Osteoblast (primary cell): ENCODE measurements around the gene ERBIN. TPM values are rescaled to one million over a fixed set of nuclear protein-coding genes. Genes with fewer than 3 reads are reported as not detected.

Experiments
- DNase-seq: peaks from one replicate; pipeline ENCODE4 v3.0.0; 2011; ENCODE audit warnings: low spot score, mixed read lengths; ENCODE audit not compliant: insufficient read length; ENCODE audit errors: missing footprints
- H2AFZ ChIP-seq: 2 replicates; pipeline ENCODE4 v1.6.0; 2011; ENCODE audit warnings: mild to moderate bottlenecking, low read length
- H3K27ac ChIP-seq: 2 replicates; pipeline ENCODE4 v1.5.1; 2011; ENCODE audit warnings: mild to moderate bottlenecking, low read depth, low read length, moderate library complexity
- H3K27me3 ChIP-seq: 2 replicates; pipeline ENCODE4 v1.6.0; 2012; ENCODE audit warnings: mild to moderate bottlenecking, control low read depth, inconsistent platforms, low read length, moderate library complexity; ENCODE audit not compliant: insufficient read depth
- H3K36me3 ChIP-seq: 2 replicates; pipeline ENCODE4 v1.5.1; 2011; ENCODE audit warnings: mild to moderate bottlenecking, low read length, control low read depth, moderate library complexity; ENCODE audit not compliant: insufficient read depth
- H3K4me1 ChIP-seq: 2 replicates; pipeline ENCODE4 v1.5.1; 2011; ENCODE audit warnings: mild to moderate bottlenecking, low read length, control low read depth, moderate library complexity; ENCODE audit not compliant: insufficient read depth
- H3K4me2 ChIP-seq: 2 replicates; pipeline ENCODE4 v1.6.0; 2011; ENCODE audit warnings: mild to moderate bottlenecking, low read length; ENCODE audit not compliant: insufficient read depth
- H3K4me3 ChIP-seq: fragments of 200-600 bp; sonication (generic); 3 replicates; pipeline ENCODE4 v1.5.1; 2012; ENCODE audit warnings: mild to moderate bottlenecking, low read length, inconsistent platforms; ENCODE audit not compliant: insufficient read depth
- H3K79me2 ChIP-seq: 2 replicates; pipeline ENCODE4 v1.6.0; 2012; ENCODE audit warnings: mild to moderate bottlenecking, low read length, control low read depth, inconsistent platforms; ENCODE audit not compliant: insufficient read depth
- H3K9me3 ChIP-seq: 2 replicates; pipeline ENCODE4 v1.5.1; 2011; ENCODE audit warnings: low read depth, low read length, control low read depth
- H4K20me1 ChIP-seq: 2 replicates; pipeline ENCODE4 v1.6.0; 2012; ENCODE audit warnings: mild to moderate bottlenecking, low read length, control low read depth; ENCODE audit not compliant: insufficient read depth
- total RNA-seq: library from RNA; depleted of rRNA; stranded (reverse); fragments of >200 nt; gene quantifications from 2 replicates; pipeline ENCODE4 v1.2.3, GENCODE V29; 2012
- TF ChIP-seq, protein P1 (sequence below): IDR thresholded peaks from 2 replicates; pipeline ENCODE4 v1.5.1; 2011; ENCODE audit warnings: mild to moderate bottlenecking, low read depth, low read length, moderate library complexity; ENCODE audit errors: extremely low read depth

The ERBIN gene
- total RNA-seq, 1 donor = 199 TPM

DNA sequence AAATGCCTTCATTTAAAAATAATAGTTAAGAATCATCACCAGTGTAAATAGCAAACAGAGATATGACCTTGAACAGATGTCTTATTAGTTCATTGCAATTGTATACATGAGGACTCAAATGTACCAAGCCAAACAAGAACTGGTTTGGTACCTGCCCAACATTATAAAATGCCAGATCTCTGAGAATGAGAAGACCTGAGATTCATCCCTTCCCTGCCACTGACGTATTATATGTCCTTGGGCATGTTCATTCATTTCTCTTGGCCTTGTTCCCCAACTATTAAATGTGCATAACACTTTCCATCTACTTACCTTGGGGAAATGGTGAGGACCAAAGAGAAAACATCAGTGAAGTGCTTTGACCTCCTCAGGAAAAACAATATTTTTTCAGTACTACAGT lies 33.6 kb upstream of the ERBIN start:
- DNase-seq = no peak
- Histone ChIP-seq H3K4me3 (no peak overlapping the region), H3K79me2 (no peaks in the 10 kb centered on the region), H2AFZ (no peak overlapping the region), H3K9me3 (no peaks in the 10 kb centered on the region), H3K27ac (no peak overlapping the region), H4K20me1 (no peaks in the 10 kb centered on the region), H3K27me3 (no peaks in the 10 kb centered on the region), H3K36me3 (no peaks in the 10 kb centered on the region), H3K4me2 (no peak overlapping the region), H3K4me1 (no peaks in the 10 kb centered on the region)
- TF ChIP-seq, protein P1, sequence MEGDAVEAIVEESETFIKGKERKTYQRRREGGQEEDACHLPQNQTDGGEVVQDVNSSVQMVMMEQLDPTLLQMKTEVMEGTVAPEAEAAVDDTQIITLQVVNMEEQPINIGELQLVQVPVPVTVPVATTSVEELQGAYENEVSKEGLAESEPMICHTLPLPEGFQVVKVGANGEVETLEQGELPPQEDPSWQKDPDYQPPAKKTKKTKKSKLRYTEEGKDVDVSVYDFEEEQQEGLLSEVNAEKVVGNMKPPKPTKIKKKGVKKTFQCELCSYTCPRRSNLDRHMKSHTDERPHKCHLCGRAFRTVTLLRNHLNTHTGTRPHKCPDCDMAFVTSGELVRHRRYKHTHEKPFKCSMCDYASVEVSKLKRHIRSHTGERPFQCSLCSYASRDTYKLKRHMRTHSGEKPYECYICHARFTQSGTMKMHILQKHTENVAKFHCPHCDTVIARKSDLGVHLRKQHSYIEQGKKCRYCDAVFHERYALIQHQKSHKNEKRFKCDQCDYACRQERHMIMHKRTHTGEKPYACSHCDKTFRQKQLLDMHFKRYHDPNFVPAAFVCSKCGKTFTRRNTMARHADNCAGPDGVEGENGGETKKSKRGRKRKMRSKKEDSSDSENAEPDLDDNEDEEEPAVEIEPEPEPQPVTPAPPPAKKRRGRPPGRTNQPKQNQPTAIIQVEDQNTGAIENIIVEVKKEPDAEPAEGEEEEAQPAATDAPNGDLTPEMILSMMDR = no peak

DNA sequence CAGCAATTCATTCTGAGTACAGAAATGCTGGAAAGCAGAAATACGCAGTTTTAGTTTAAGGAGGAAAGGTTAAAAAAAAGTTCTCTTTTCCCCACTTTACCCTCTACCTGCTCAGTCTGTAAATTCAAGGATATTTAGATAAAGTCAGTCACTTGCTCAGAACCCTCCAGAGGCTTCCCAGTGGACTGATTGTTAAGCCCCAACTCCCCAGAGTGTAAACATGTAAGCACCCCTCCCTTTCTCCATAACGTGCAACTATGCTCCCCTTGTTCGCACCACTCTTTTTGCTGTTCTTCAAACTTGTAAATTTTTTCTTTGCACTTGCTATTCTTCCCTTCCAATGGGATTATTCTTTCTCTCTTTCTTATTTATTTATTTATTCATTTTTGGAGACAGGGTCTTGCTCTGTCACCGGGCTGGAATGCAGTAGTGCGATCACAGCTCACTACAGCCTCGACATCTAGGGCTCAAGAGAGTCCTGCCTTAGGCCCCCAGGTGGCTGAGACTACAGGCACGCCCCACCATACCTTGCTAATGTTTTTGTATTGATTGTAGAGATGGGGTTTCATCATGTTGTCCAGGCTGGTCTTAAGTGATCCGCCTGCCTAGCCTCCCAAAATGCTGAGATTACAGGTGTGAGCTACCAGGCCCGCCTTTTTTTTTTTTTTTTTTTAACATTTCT lies 32.5 kb upstream of the ERBIN start:
- no peaks in the 10 kb centered on the region for H4K20me1 ChIP-seq

DNA sequence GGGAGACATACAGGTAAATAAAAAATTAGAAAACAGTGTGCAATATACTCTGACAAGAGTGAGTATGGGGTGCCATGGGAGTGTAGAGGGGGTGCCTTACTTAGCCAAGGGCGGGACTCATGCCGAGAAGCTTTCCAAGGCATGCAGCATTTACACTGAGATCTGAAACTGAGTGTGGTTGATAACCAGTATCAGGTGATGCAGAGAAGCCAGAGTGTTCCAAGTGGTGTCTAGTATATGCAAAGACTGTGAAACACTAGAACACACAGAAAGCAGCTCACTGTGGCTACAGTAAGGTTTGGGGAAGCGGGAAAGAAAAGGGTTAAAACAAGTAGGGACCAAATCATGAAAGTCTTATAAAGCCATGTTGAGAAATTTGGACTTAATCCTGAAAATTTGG lies 30.5 kb upstream of the ERBIN start:
- H2AFZ ChIP-seq = no peak overlapping the region
- no peak overlapping the region for H3K27ac ChIP-seq
- H3K79me2 ChIP-seq = no peaks in the 10 kb centered on the region
- H3K27me3 ChIP-seq = no peaks in the 10 kb centered on the region
- TF ChIP-seq, protein P1 = no peak
- no peak overlapping the region for H3K4me2 ChIP-seq
- no peaks in the 10 kb centered on the region for H3K9me3 ChIP-seq
- no peaks in the 10 kb centered on the region for H3K4me1 ChIP-seq
- H3K36me3 ChIP-seq = no peaks in the 10 kb centered on the region
- no peak overlapping the region for H3K4me3 ChIP-seq
- no peaks in the 10 kb centered on the region for H4K20me1 ChIP-seq
- no peak for DNase-seq

More for the DNA sequence above, 32.5 kb upstream of the ERBIN start:
- H3K4me3 ChIP-seq = no peak overlapping the region
- H3K79me2 ChIP-seq = no peaks in the 10 kb centered on the region
- H2AFZ ChIP-seq = no peak overlapping the region
- no peak for DNase-seq
- H3K36me3 ChIP-seq = no peaks in the 10 kb centered on the region
- TF ChIP-seq, protein P1 = no peak
- no peaks in the 10 kb centered on the region for H3K9me3 ChIP-seq
- H3K4me2 ChIP-seq = no peak overlapping the region
- no peaks in the 10 kb centered on the region for H3K27me3 ChIP-seq
- H3K4me1 ChIP-seq = no peaks in the 10 kb centered on the region
- no peak overlapping the region for H3K27ac ChIP-seq

DNA sequence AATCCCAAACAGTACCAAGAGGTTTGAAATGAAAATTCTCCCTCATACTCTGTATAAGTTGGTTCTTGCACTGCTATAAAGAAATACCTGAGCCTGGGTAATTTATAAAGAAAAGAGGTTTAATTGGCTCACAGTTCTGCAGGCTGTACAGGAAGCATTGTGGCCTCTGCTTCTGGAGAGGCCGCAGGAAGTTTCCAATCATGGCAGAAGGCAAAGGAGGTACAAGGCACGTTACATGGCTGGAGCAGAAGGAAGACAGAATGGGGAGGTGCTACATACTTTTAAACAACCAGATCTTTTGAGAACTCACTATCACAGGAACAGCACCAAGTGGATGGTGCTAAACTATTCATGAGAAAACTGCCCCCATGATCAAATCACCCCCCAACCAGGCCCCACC lies 25.6 kb upstream of the ERBIN start:
- no peak overlapping the region for H3K27ac ChIP-seq
- H3K4me3 ChIP-seq = no peak overlapping the region
- no peaks in the 10 kb centered on the region for H3K4me1 ChIP-seq
- H3K9me3 ChIP-seq = no peaks in the 10 kb centered on the region
- TF ChIP-seq, protein P1 = no peak
- H2AFZ ChIP-seq = no peak overlapping the region
- H4K20me1 ChIP-seq = no peaks in the 10 kb centered on the region
- no peak for DNase-seq
- no peaks in the 10 kb centered on the region for H3K36me3 ChIP-seq
- no peaks in the 10 kb centered on the region for H3K79me2 ChIP-seq
- no peak overlapping the region for H3K4me2 ChIP-seq
- no peaks in the 10 kb centered on the region for H3K27me3 ChIP-seq
